Activated CD8-positive, alpha-beta memory T cell treated with anti-CD3 and anti-CD28 coated beads for 24 hours (primary cell): ENCODE measurements around the gene DNAJB1.

Experiments
- DNase-seq: peaks from one replicate; pipeline ENCODE4 v3.0.0-alpha.2; 2020

The DNAJB1 gene

DNA sequence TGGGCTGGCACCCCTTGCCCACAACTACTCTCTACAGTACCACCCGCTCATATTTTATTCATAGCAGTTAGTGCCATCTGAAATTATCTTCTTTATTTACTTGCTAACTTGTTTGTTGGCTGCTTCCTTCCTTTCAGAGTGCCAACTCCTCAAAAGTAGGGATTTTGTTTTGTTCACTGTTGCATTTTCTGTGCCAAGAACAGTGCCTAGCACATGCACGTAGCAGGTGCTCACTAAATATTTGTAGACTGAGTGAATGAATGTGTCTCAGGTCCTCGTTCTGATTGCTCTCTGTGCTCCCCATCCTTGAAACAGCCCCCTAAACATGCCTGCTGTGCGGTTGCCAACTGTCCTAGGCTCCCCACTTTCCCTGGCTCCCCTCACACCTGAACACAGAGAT lies 23.8 kb downstream of the DNAJB1 start:
- no peak for DNase-seq

DNA sequence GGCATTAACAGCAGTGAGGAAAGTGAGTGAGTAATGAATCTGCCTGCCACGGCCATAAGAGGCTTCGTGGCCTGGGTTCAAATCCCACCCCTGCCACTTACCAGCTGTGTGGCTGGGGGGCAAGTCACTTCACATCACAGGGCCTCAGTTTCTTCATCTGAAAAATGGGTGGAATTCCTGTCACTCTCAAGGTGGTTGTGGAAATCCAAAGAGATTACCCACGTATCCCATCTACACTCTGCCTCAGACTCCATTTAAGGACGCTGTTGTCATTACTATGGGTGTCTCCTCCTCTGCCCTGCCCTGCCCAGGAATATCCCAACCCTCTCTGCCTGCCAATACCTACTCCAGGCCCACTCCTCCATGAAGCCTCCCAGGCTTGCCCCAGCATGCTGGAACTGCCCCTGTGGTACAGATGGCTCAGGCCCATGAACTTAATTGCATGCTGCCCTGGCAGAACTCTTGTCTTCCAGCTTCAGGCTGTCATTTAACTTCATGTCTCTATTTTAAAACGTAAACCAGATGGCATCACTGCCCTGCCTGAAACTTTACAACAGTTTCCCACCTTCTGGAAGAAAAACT lies 25.4 kb downstream of the DNAJB1 start:
- DNase-seq: no peak

DNA sequence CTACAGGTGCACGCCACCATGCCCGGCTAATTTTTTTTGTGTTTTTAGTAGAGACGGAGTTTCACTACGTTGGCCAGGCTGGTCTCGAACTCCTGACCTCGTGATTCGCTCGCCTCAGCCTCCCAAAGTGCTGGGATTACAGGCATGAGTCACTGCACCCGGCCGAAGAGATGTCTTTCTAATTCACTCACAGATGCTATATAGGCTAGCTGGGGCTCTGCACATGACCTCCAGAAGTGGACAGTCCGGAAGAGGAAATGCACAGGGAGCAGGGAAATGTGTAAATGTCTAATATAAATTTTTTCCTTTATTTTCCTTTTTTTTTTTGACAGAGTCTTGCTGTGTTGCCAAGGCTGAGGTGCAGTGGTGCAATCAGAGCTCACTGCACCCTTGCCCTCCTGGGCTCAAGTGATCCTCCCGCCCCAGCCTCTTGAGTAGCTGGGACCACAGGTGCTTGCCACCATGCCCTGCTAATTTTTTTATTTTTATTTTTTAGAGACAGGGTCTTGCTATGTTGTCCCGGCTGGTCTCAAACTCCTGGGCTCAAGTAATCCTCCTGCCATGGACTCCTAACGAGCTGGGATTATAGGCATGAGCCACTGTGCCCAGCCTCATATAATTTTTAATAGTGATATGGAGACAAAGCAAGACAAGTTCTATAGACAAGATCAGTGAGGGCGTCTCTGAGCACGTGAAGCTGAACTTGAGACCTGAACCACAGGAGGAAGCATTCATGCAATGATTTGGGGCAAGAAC lies 30.6 kb downstream of the DNAJB1 start:
- DNase-seq: no peak

DNA sequence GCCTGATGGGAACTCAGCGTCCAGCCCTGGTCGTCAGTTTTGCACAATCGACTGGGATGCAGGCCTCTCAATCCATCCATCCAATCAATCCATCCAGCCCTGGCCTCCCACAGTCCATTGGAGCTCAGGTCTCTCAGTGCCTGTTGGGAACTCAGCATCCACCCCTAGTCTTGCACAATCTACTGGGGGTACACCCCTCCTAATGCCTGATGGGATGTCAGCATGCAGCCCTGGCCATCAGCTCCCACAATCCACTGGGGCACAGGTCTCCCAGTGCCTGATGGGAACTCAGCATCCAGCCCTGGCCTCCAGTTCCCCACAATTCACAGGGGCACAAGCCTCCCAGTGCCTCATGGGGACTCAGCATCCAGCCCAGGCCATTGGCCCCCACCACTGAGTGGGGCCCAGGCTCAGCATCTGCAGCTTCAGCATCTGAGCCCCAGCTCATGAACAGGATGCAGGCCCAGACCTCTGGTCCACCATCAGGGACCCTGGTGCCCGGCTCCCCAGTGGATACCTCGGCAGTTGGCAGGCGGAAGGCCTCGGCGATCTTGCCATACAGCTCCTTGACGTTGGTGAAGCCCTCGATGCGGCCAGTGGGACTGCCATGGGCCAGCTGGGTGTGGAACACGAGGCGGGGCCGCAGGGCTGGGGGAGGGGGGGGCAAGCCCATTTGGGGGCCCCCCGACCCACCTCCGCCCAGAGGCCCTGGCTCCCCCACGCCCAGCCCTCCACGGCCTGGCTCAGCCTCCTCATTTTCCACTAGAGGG lies 35.8 kb downstream of the DNAJB1 start:
- no peak for DNase-seq

DNA sequence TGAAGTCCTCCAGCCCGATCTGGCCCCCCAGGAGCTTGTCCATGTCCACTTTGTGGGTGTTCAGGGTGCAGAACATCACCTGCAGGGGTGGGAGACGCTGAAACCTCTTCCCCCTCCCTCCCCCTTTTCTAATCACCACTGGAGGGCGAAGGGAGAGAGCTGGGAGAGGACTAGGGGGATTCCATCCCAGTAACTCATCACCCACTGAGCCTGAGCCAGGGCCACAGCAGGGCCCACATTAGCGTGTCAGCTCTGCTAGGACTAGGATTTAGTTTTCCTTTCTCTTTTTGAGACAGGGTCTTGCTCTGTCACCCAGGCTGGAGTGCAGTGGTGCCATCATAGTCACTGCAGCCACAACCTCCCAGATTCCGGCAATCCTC lies 37.5 kb downstream of the DNAJB1 start:
- no peak for DNase-seq

DNA sequence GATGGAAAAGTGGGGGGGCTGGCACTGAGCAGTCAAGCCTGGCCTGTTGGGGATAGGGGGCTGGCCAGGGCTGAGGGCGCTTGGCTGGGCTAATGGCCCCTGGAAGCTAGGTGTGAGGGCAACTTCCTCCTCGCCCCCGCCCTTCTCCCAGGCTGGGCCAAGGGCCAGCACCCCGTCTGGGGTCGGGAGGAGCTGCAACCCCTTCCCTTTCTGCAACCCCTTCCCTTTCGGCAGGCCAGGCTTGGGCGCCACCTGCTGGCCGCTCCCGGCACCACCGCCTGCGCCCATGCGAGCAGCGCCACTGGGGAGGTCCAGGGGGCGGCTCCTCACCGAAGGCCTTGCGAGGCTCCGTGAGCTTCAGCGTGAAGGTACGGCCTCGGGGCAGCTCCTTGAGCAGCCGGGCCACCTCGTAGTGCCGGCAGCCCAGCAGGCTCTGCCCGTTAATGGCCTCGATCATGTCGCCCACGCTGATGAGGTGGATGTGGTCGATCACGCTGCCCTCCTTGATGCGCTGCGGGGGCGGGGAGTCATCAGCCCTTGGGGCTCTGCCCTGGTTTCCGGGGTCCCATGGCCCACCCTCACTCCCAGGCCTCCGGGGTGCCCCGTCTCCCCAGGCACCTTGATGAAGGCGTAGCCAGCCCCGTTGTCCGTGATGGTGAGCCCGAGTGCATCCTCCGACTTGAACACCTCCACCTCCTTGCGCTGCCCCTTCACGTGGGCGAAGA lies 38.1 kb downstream of the DNAJB1 start:
- DNase-seq: peak; percentile 91

DNA sequence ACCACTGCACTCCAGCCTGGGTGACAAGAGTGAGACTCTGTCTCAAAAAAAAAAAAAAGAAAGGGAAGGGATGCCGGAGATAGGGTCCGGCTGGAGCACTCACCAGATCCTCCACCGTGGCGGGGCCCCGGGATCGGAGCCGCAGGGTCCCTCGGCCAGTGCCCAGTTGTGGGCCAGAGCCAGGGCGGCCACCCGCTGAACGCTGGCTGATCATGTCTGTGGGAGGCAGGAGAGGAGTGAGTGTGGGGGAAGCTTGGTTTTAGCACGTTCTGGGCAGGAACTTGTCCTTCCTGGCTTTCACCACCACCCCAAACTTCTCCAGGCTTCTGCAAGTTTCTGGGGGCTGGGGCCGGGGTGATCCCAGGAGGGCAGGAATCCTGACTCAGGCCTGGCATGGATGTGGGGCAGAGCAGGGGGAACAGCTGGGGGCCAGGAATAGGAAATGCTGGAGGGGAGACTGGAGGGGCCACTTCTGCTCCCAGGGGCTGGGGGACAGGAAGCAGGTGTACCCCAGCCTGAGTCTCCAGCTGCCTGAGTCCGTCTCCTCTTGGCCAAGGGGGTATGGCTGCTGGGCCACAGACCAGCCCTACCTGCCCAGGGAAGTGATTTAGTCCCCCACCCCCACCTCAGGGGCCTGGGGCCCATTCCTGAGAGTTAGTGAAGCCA lies 38.8 kb downstream of the DNAJB1 start:
- no peak for DNase-seq

DNA sequence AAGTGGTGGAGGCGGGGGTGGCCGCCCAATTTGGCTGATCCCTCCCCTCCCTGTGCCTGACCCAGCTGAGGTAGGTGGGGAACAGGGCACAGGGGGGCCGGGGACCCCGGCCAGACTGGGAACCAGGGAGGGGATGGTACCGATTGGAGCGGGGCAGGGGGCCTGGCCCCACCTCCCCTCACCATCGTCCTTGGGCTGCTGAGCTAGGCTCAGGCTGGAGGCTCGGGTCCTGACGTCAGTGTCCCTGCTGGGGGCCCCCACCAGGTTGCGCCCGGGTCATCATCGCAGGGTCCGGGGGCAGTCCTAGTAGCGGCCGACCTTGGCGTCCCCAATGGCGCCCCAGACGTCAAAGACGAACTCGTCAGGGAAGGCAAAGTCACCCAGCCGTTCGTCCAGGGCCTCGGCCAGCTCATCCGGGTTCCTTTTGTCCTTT lies 40.1 kb downstream of the DNAJB1 start:
- DNase-seq: no peak

DNA sequence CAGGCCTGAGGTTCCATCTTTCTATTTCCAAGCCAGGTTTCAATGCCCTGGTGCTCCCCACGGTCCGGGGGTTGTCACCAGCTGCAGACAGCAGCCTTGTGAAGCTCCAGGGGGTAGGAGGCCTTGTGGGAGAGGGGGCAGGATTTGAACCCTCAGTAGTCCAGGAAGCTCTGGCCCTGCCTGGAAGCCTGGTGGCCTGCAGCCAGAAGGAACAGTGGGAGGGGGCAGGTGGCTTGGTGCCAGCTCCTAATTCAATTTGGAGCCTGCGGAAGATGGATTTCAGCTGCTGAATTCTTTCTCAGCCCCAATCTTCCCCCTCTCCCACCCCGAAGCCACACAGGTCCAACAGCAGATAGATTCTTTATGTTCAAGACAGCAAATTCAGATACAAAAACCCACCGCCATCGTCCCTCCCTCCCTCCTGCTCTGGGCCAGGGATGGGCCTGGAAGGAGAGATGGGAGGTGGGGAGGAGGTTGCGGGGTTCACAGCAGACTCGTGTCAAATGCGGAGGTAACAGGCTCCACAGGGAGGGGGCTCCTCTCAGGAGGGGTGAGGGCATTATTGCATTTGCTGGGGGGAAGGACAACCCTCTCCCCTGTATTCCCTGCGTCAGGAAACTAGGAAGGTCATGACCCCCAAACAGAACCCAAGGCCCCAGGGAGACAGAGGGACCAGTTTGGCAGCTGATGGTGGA lies 40.6 kb downstream of the DNAJB1 start:
- no peak for DNase-seq

DNA sequence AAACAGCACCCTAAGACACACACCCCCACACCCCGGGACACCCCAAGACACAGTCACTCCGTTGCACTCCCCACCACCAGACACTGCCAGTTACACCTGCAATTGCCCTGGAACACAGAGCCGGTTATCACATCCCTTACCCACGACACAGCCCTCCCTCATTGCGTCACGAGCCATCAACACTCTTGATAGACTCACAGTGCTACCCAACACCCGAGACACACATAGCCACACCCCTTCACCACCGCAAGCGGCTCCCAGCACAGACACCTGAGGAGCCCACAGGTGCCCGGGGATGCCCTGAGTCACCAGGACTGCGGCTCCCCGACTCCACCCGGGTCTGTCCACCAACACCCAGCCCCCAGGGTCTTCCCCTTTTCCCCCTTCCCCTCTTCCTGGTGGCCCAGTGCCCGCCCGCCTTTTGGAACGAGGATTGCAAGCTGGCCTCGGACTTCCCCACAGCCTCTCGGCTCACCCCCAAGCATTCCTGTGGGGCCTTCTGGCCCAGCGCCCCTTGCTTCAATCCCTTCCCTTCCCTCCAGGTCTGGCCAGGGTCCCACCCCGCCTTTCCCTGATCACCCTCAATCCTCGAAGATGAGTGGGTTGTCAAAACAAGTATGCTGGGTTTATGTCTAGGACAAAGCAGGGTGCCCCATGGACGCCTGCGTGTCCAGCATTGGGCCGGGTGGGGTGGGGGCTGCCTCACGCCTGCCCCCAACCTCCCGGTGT lies 41.4 kb downstream of the DNAJB1 start:
- no peak for DNase-seq

DNA sequence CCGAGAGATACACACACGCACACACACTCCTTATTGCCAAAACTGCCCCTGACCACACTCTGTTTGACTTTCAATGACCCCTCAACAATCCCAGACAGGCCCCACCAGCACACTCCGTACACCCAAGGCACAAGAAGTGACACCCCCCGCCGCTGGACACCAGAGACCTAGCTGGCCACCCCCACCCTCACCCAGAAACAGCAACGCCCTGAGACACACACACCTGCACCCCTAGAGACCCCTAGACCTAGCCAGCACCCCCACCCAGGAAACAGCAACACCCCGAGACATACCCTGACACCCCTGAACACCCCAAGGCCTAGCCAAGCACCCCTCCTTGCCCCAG lies 41.9 kb downstream of the DNAJB1 start:
- DNase-seq: no peak

DNA sequence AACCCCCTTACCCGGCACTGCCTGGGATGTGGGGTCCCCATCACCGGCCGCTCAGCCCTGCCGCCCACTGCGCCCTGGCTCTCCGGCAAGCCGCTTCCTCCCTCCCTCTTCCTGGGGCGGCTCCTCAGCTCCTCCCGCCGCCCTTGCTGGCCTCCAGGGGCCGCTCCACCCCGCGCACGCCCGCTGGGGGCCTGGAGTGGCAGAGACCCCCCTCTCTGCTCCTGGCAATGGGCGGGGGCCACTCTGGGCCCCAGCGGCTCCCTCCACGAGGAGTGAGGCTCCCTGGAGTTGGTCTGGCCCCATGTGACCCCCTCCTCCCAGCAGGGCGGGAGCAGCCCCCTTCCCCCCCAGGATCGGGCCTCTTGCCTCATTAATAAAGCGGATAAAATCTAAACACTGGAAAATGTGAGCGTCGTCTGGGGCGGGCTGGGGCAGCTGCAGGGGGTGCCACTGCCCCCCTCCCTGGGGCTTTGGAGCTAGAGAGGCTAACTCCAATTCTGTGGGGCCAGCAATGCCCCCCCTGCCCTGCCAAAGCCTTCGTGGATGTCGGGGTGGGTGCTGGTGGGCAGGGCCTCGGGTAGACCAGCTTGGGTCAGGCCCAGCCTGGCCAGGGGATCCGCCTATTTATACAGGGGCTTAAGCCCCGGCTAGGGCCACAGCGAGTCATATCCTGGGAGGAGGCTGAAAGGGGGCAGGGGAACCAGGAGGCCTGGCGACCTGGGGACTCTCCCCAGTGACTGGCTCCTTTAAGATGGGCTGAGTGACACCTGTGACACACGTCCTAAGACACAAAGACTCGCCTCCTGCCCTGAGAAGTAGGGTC lies 42.7 kb downstream of the DNAJB1 start, which contains the start of gene PTGER1:
PTGER1 (minus strand) TSS at position 104 of the 823 bp plus-strand sequence. CDS start 1,034 bp downstream, outside the sequence.
- DNase-seq: peak; percentile 68

DNA sequence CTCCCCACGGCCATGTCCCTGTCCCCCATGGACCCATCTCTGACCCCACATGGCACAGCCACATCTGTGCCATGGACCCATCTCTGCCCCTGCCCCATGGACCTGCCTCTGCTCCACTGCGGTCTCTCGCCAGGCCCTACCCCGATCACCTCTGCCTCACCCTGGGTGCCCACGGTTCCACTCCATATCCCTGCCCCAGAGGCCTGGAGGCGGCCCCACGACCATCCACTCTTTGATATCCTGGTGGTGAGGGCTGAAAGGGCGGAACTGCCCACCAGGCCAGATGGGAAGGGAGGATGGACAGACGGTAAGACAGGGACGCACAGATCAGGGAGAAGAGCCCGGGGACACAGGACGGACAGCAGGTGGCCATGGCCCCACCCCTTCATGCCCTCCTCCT lies 43.4 kb downstream of the DNAJB1 start:
- DNase-seq: peak; percentile 66

DNA sequence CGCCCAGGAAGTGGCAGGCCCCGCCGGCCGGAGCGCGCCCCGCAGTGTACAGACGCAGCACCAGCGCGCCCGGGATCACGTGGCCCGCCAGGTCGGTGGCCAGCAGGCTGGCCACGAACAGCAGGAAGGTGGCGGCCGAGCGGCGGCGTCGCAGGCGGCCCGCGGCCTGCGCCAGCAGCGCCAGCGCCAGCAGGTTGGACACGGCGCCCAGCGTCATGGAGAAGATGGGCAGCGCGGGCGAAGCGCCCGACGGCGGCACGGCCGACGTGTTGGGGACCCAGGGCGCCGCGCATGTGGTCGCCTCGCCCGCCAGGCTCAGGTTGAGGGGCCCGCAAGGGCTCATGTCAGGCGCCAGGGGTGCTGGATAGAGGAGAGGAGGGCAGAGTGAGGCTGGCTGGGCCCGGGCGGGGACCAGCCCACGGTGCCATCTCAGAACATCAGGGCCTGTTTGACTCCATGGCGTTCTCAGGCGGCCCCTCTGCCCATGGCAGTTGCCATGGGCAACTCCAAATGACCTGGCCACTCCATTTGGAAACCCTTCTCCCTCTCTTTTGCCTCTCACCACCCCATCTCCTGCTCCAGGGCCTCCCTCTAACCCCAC lies 44.1 kb downstream of the DNAJB1 start:
- no peak for DNase-seq

DNA sequence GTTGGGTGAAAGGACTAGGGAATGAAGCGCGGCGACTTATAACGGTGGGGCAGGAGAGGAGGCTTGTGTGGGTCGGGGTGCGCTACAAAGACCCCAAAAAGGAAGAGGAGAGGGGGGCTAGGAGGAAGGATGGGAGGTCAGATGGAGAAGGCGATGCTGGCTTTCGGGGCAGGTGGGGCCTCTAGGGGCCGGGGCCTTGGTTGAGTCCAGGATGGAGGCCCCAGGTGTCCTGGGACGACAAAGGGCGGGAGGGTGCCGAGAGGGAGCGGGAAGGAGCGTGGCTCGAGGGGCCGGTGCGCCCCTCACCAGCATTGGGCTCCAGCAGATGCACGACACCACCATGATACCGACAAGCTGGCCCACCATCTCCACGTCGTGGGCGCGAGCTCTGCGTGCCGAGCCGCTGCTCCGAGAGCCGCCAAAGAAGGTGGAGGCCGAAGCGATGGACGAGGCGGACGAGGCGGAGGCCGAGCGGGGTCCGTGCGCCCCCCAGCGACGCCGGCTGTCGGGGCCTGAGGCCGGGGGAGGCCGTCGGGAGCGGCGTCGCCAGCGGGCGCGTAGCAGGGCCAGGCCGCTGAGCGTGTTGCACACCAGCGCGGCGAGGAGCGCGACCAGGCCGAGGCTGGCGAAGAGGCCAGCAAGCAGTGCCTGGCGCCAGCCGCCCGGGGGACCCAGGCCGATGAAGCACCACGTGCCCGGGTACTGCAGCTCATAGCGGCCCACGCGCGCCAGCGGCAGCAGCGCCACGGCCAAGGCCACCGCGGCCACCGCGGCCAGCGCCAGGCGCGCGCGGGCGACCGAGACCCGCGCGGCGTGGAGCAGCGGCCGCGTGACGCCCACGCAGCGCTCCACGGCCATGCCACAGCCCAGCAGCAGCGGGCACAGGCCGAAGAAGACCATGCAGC lies 44.9 kb downstream of the DNAJB1 start:
- DNase-seq: peak; percentile 61

DNA sequence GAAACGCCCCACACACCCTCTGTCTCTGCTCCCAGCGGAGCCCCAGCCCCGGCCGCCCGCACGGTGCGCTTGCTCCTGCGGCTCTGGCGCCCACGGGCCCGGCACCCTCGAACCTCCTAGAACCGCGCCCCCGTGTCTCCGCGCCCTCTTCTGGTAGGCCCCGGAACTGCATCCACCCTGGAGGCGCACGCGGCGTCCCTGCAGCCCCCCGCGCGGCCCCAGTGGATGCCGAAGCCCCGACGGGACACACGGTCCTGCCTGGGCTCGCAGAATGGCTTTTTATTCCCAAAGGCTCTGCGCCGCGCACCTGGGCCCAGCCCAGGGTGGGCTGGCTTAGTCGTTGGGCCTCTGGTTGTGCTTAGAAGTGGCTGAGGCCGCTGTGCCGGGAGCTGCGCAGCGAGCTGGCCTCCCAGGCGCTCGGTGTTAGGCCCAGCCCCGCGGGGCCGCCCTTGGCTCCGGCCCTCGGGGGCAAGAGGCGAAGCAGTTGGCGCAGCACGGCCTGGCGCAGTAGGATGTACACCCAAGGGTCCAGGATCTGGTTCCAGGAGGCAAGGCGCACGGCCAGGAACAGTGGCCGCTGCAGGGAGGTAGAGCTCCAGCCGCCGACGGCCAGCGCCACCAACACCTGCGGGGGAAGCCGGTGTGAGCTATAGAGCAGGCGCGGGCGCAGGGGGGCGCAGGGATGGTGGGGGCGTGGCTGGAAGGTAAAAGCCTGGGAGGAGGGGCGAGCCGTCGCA lies 45.8 kb downstream of the DNAJB1 start:
- DNase-seq: peak; percentile 98

DNA sequence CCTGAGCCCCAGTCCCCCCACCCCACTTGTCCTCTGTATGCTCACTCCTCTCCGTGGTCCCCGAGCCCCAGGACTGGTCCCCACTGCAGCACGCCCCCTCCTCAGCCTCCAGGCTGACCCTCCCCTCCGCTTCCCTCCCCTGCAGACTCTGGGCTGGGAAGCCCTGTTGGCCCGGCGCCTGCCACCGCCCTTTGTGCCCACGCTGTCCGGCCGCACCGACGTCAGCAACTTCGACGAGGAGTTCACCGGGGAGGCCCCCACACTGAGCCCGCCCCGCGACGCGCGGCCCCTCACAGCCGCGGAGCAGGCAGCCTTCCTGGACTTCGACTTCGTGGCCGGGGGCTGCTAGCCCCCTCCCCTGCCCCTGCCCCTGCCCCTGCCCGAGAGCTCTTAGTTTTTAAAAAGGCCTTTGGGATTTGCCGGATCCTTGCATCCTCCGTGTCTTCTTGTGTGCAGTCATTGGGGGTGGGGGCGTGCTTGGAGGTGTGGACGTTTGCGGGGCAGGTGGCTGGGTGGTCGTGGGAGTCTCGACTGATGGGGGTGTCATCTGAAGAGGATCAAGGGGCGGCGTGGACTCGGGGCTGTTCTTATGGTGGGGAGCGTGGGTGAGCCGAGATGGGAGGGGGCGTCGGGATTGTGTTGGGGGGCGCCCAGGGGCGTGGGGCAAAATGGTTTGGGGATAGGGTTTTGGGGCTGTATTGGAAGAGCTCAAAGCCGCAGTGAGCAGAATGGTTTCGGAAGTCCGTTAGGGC lies 46.6 kb downstream of the DNAJB1 start:
- DNase-seq: no peak
